Epithelial cell of proximal tubule (primary cell): ENCODE results near the gene UBA52. TPM values are rescaled to one million over a fixed set of nuclear protein-coding genes. Genes with fewer than 3 reads are reported as not detected.

Experiments
- total RNA-seq: library from RNA; depleted of rRNA; stranded (reverse); fragments of >200 nt; gene quantifications from 2 replicates; pipeline ENCODE4 v1.2.3, GENCODE V29; 2015

UBA52 gene
- total RNA-seq, 1 donor from 2014 or later = 1,698 TPM

Other genes starting within 250 kb of the UBA52 start
- gene LSM4, start 248.8 kb upstream of the UBA52 start, total RNA-seq = 490 and 620 TPM in 2 replicates
- gene PGPEP1, start 231.3 kb upstream of the UBA52 start, total RNA-seq = 5.4 and 7.5 TPM in 2 replicates
- 76.3 and 262 TPM in 2 replicates for gene GDF15, start 185.7 kb upstream of the UBA52 start, total RNA-seq
- gene LRRC25, start 174.2 kb upstream of the UBA52 start, total RNA-seq = 0.06 TPM in 1 of 2 replicates, not detected in the other
- 119 and 171 TPM in 2 replicates for gene SSBP4, start 152.5 kb upstream of the UBA52 start, total RNA-seq
- gene ISYNA1, start 133.7 kb upstream of the UBA52 start, total RNA-seq = 88.7 and 115 TPM in 2 replicates
- gene ELL, start 49.8 kb upstream of the UBA52 start, total RNA-seq = 7.6 and 10.9 TPM in 2 replicates
- gene FKBP8, start 28.3 kb upstream of the UBA52 start, total RNA-seq = 223 and 315 TPM in 2 replicates
- gene KXD1, start 14.0 kb upstream of the UBA52 start, total RNA-seq = 128 and 207 TPM in 2 replicates
- gene REX1BD, start 16.9 kb downstream of the UBA52 start, total RNA-seq = 141 and 167 TPM in 2 replicates
- 0.58 TPM in 1 of 2 replicates, not detected in the other for gene CRLF1, start 34.9 kb downstream of the UBA52 start, total RNA-seq
- gene TMEM59L, start 41.0 kb downstream of the UBA52 start, total RNA-seq = 0.23 TPM in 1 of 2 replicates, not detected in the other
- gene KLHL26, start 65.2 kb downstream of the UBA52 start, total RNA-seq = 5.1 and 16.5 TPM in 2 replicates
- gene CRTC1, start 111.8 kb downstream of the UBA52 start, total RNA-seq = 1.3 and 3.0 TPM in 2 replicates
- not detected in 2 replicates for gene COMP, start 219.4 kb downstream of the UBA52 start, total RNA-seq